H9 (cell line): Measurements from ENCODE around the gene CYTIP. TPM values are rescaled to one million over a fixed set of nuclear protein-coding genes. Genes with fewer than 3 reads are reported as not detected.

Source experiments
- DNase-seq: peaks from one replicate; pipeline ENCODE4 v3.0.0-alpha.2; 2017
- H2AFZ ChIP-seq: one replicate; pipeline ENCODE4 v1.6.1; 2013; ENCODE audit warnings: mild to moderate bottlenecking, low read length, control low read depth, moderate library complexity
- H2AK5ac ChIP-seq: 2 replicates; pipeline ENCODE4 v1.6.1; 2013; ENCODE audit warnings: low read length, control low read depth, mixed read lengths; ENCODE audit not compliant: insufficient read length
- H2BK120ac ChIP-seq: one replicate; pipeline ENCODE4 v1.6.1; 2013; ENCODE audit warnings: low read depth, mild to moderate bottlenecking, low read length, control low read depth, inconsistent platforms; ENCODE audit not compliant: poor library complexity, severe bottlenecking
- H2BK12ac ChIP-seq: 2 replicates; pipeline ENCODE4 v1.6.1; 2013; ENCODE audit warnings: low read length, control low read depth, mixed read lengths, low read depth; ENCODE audit not compliant: insufficient read length
- H2BK15ac ChIP-seq: 2 replicates; pipeline ENCODE4 v1.6.1; 2013; ENCODE audit warnings: low read depth, low read length, control low read depth
- H2BK20ac ChIP-seq: one replicate; pipeline ENCODE4 v1.6.1; 2013; ENCODE audit warnings: low read depth, mild to moderate bottlenecking, low read length, control low read depth, inconsistent platforms; ENCODE audit not compliant: poor library complexity, severe bottlenecking
- H2BK5ac ChIP-seq: 2 replicates; pipeline ENCODE4 v1.6.1; 2013; ENCODE audit warnings: low read length, control low read depth, mixed read lengths; ENCODE audit not compliant: insufficient read length
- H3K14ac ChIP-seq: 2 replicates; pipeline ENCODE4 v1.6.1; 2013; ENCODE audit warnings: low read length, control low read depth; ENCODE audit not compliant: insufficient read depth
- H3K18ac ChIP-seq: 2 replicates; pipeline ENCODE4 v1.6.1; 2013; ENCODE audit warnings: low read depth, mild to moderate bottlenecking, mixed read lengths, low read length, control low read depth; ENCODE audit not compliant: insufficient read length
- H3K23ac ChIP-seq: 2 replicates; pipeline ENCODE4 v1.6.1; 2013; ENCODE audit warnings: low read length, control low read depth, mixed read lengths, low read depth; ENCODE audit not compliant: insufficient read length
- H3K23me2 ChIP-seq: 2 replicates; pipeline ENCODE4 v1.6.1; 2013; ENCODE audit warnings: low read depth, mild to moderate bottlenecking, mixed read lengths, low read length, control low read depth; ENCODE audit not compliant: insufficient read length, poor library complexity, severe bottlenecking
- H3K27ac ChIP-seq: 2 replicates; pipeline ENCODE4 v1.5.1; 2013; ENCODE audit warnings: low read length, control low read depth, mixed read lengths, low read depth; ENCODE audit not compliant: insufficient read length
- H3K27me3 ChIP-seq: 2 replicates; pipeline ENCODE4 v1.6.1; 2013; ENCODE audit warnings: low read length, control low read depth, inconsistent platforms; ENCODE audit not compliant: insufficient read depth
- H3K4ac ChIP-seq: 2 replicates; pipeline ENCODE4 v1.6.1; 2013; ENCODE audit warnings: low read depth, mild to moderate bottlenecking, control low read depth, inconsistent platforms, low read length, moderate library complexity
- H3K4me1 ChIP-seq: 2 replicates; pipeline ENCODE4 v1.6.1; 2013; ENCODE audit warnings: low read length, control low read depth, inconsistent platforms; ENCODE audit not compliant: insufficient read depth
- H3K4me2 ChIP-seq: 2 replicates; pipeline ENCODE4 v1.6.1; 2013; ENCODE audit warnings: low read length, control low read depth, mixed read lengths; ENCODE audit not compliant: insufficient read length, insufficient read depth
- H3K56ac ChIP-seq: 2 replicates; pipeline ENCODE4 v1.6.1; 2013; ENCODE audit warnings: low read depth, mild to moderate bottlenecking, mixed read lengths, low read length, control low read depth; ENCODE audit not compliant: insufficient read length
- H3K79me1 ChIP-seq: 2 replicates; pipeline ENCODE4 v1.6.1; 2013; ENCODE audit warnings: low read depth, mild to moderate bottlenecking, moderate library complexity, low read length, control low read depth, inconsistent platforms; ENCODE audit not compliant: insufficient read depth, poor library complexity, severe bottlenecking
- H3K79me2 ChIP-seq: 2 replicates; pipeline ENCODE4 v1.6.1; 2013; ENCODE audit warnings: low read length, control low read depth, inconsistent platforms; ENCODE audit not compliant: insufficient read depth
- H3K9ac ChIP-seq: 2 replicates; pipeline ENCODE4 v1.6.1; 2013; ENCODE audit warnings: low read length, control low read depth, mixed read lengths; ENCODE audit not compliant: insufficient read length; ENCODE audit errors: extremely low read depth
- H3K9me3 ChIP-seq: one replicate; pipeline ENCODE4 v1.6.1; 2013; ENCODE audit warnings: low read depth, low read length, inconsistent platforms; ENCODE audit not compliant: control insufficient read depth
- H3T11ph ChIP-seq: one replicate; pipeline ENCODE4 v1.6.1; 2013; ENCODE audit warnings: mild to moderate bottlenecking, low read length, control low read depth, inconsistent platforms
- H4K20me1 ChIP-seq: one replicate; pipeline ENCODE4 v1.6.1; 2013; ENCODE audit not compliant: control insufficient read depth, insufficient read length, insufficient read depth
- H4K5ac ChIP-seq: 2 replicates; pipeline ENCODE4 v1.6.1; 2013; ENCODE audit warnings: low read depth, mild to moderate bottlenecking, mixed read lengths, low read length, control low read depth; ENCODE audit not compliant: insufficient read length
- H4K8ac ChIP-seq: replicated peaks from 2 replicates; pipeline ENCODE4 v1.6.1; 2013; ENCODE audit warnings: low read length, control low read depth, mixed read lengths, low read depth; ENCODE audit not compliant: insufficient read length
- H4K91ac ChIP-seq: 2 replicates; pipeline ENCODE4 v1.6.1; 2013; ENCODE audit warnings: low read depth, mild to moderate bottlenecking, moderate library complexity, mixed read lengths, low read length, control low read depth; ENCODE audit not compliant: insufficient read length
- H3K27ac Mint-ChIP-seq, 3 experiments: 2 replicates in 2 of 3; 3 replicates in 1 of 3; pipeline ENCODE4 v1.8.0; 2020 to 2021; ENCODE audit warnings: mixed read lengths in 3 of 3, mild to moderate bottlenecking in 1 of 3, moderate library complexity in 1 of 3
- H3K27me3 Mint-ChIP-seq: 2 replicates; pipeline ENCODE4 v1.8.0; 2021; ENCODE audit warnings: low read depth, mild to moderate bottlenecking, moderate library complexity, mixed read lengths
- H3K36me3 Mint-ChIP-seq, 3 experiments: 2 replicates in 2 of 3; 3 replicates in 1 of 3; pipeline ENCODE4 v1.8.0; 2020 to 2021; ENCODE audit warnings: low read depth in 3 of 3, mixed read lengths in 3 of 3; ENCODE audit not compliant: insufficient read depth in 1 of 3
- H3K4me1 Mint-ChIP-seq, 2 experiments: 2 replicates each; pipeline ENCODE4 v1.8.0; 2020; ENCODE audit warnings: mixed read lengths in 2 of 2
- H3K4me3 Mint-ChIP-seq, 2 experiments: 2 replicates in 1 of 2; 3 replicates in 1 of 2; pipeline ENCODE4 v1.8.0; 2020 to 2021; ENCODE audit warnings: mild to moderate bottlenecking in 2 of 2, mixed read lengths in 2 of 2, moderate library complexity in 1 of 2
- H3K9me3 Mint-ChIP-seq, 2 experiments: 2 replicates in 1 of 2; 3 replicates in 1 of 2; pipeline ENCODE4 v1.8.0; 2020; ENCODE audit warnings: mild to moderate bottlenecking in 2 of 2, mixed read lengths in 2 of 2, moderate library complexity in 1 of 2
- WGBS: extraction: QIAGEN DNeasy Blood & Tissue Kit; methylation state at CpG from one replicate; pipeline ENCODE4 v1.1.7; 2013; ENCODE audit warnings: missing lambda C conversion rate, low lambda C conversion rate, mixed read lengths; ENCODE audit not compliant: insufficient read length; ENCODE audit errors: extremely low coverage; 5-methylcytosine and 5-hydroxymethylcytosine counted together
- total RNA-seq: library from RNA; stranded (reverse); gene quantifications from 2 replicates; pipeline ENCODE4 v1.2.1, GENCODE V29; 2021
- TF ChIP-seq, protein P1 (sequence below): fragments of 200-600 bp; sonication (generic); conservative IDR thresholded peaks from 3 replicates; pipeline ENCODE4 v1.8.0; 2021; ENCODE audit warnings: antibody characterized with exemption, mild to moderate bottlenecking

CYTIP gene
- total RNA-seq, 1 experiment from 2014 or later: 0.28 TPM

- H4K20me1 ChIP-seq: no peaks in the 10 kb centered on the region
- no peaks in the 10 kb centered on the region for H3K79me1 ChIP-seq
- H3K9me3 ChIP-seq: no peaks in the 10 kb centered on the region
- no peaks in the 10 kb centered on the region for H3K23me2 ChIP-seq
- no peak overlapping the region for H3T11ph ChIP-seq
- H4K8ac ChIP-seq: no peak overlapping the region
- H2BK15ac ChIP-seq: no peak overlapping the region
- no peak overlapping the region for H2BK20ac ChIP-seq
- H3K56ac ChIP-seq: no peak overlapping the region
- Mint-ChIP-seq H3K36me3 (no peaks in the 10 kb centered on the region), H3K27ac (no peak overlapping the region), H3K27me3 (no peaks in the 10 kb centered on the region), H3K9me3 (no peaks in the 10 kb centered on the region), H3K4me3 (no peak overlapping the region), H3K4me1 (0 out of 4 replicates have a peak, but pooled peaks cover 0 to 2% of the 10 kb centered on the region in 2 experiments)
- H3K9ac ChIP-seq: no peak overlapping the region
- no peak overlapping the region for H4K91ac ChIP-seq
- H2BK120ac ChIP-seq: no peak overlapping the region
- no peak overlapping the region for H3K27ac ChIP-seq
- DNase-seq: no peak
- no peak overlapping the region for H2AK5ac ChIP-seq
- no peak overlapping the region for H3K14ac ChIP-seq
- H4K5ac ChIP-seq: no peak overlapping the region
- no CpG with 5 or more reads among the region's 8 CpGs for WGBS
- H3K79me2 ChIP-seq: no peaks in the 10 kb centered on the region
- TF ChIP-seq, protein P1, sequence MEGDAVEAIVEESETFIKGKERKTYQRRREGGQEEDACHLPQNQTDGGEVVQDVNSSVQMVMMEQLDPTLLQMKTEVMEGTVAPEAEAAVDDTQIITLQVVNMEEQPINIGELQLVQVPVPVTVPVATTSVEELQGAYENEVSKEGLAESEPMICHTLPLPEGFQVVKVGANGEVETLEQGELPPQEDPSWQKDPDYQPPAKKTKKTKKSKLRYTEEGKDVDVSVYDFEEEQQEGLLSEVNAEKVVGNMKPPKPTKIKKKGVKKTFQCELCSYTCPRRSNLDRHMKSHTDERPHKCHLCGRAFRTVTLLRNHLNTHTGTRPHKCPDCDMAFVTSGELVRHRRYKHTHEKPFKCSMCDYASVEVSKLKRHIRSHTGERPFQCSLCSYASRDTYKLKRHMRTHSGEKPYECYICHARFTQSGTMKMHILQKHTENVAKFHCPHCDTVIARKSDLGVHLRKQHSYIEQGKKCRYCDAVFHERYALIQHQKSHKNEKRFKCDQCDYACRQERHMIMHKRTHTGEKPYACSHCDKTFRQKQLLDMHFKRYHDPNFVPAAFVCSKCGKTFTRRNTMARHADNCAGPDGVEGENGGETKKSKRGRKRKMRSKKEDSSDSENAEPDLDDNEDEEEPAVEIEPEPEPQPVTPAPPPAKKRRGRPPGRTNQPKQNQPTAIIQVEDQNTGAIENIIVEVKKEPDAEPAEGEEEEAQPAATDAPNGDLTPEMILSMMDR: no peak
- no peaks in the 10 kb centered on the region for H3K27me3 ChIP-seq
- no peak overlapping the region for H2BK5ac ChIP-seq
- no peak overlapping the region for H2AFZ ChIP-seq
- no peak overlapping the region for H3K4ac ChIP-seq
- no peak overlapping the region for H3K18ac ChIP-seq
- no peak overlapping the region for H3K4me2 ChIP-seq
- H3K4me1 ChIP-seq: no peaks in the 10 kb centered on the region
- no peak overlapping the region for H2BK12ac ChIP-seq
- H3K23ac ChIP-seq: no peak overlapping the region
Measured at GRCh38 chr2:157468931-157469708, 25.2 kb upstream of the CYTIP start.
